Putamen (tissue), 1 donor: ENCODE data around the gene POF1B.

Experiments used
- DNase-seq: peaks from one replicate; pipeline ENCODE4 v3.0.0-alpha.2; 2016; ENCODE audit warnings: low spot score

The POF1B gene

GRCh38 chrX:85243155-85243554, 136.3 kb downstream of the POF1B start:
- peak; percentile 0 for DNase-seq
